HCT116 (cell line): ENCODE measurements around the gene ERBIN. TPM values are rescaled to one million over a fixed set of nuclear protein-coding genes. Genes with fewer than 3 reads are reported as not detected.

Source experiments
- ATAC-seq: fragments of 200-7000 bp; cut with Tn5 transposase; 2 replicates; pipeline ENCODE4 v1.9.1; 2020; ENCODE audit warnings: mild to moderate bottlenecking, moderate library complexity
- BruUV-seq: library from RNA; stranded (reverse); fragments of 400-500 nt; replicated peaks from 2 replicates; lab custom pipeline; 2021; lab: Mats Ljungman, UMichigan
- CTCF ChIA-PET: fragments of 300-600 bp; sonication (Branson Sonifier 250); formaldehyde crosslinking; loops from one replicate; lab custom pipeline; 2021; ENCODE audit warnings: antibody characterized with exemption; lab: Charles Lee
- POLR2A ChIA-PET: fragments of 300-600, 350-600 bp; sonication (Branson Sonifier 250); formaldehyde crosslinking; loops from one replicate; lab custom pipeline; 2021; ENCODE audit warnings: antibody characterized with exemption; lab: Charles Lee
- RAD21 ChIA-PET, 2 experiments: fragments of 300-600 bp; sonication (Branson Sonifier 250); formaldehyde crosslinking; loops; one replicate each; lab custom pipeline; 2023; ENCODE audit warnings: low total read pairs in 2 of 2; ENCODE audit not compliant: uncharacterized antibody in 2 of 2, unreplicated experiment in 2 of 2, low non-redundant PET in 1 of 2; lab: Charles Lee
- DNase-seq: peaks from one replicate; pipeline ENCODE4 v3.0.0-alpha.2; 2010; ENCODE audit warnings: low read depth, low spot score
- H2AFZ ChIP-seq: fragments of 200-600 bp; shearing (Covaris generic), sonication (generic); 2 replicates; pipeline ENCODE4 v1.6.1; 2017; ENCODE audit warnings: low read depth, mixed run types, mixed read lengths, antibody characterized with exemption, low read length; ENCODE audit not compliant: poor library complexity, severe bottlenecking
- H3K27ac ChIP-seq: 2 replicates; pipeline ENCODE4 v1.5.1; 2012; ENCODE audit warnings: low read depth, low read length
- H3K27me3 ChIP-seq: fragments of 200-600 bp; sonication (generic); 2 replicates; pipeline ENCODE4 v1.6.1; 2016; ENCODE audit warnings: mixed run types, low read length, mixed read lengths; ENCODE audit not compliant: insufficient read depth
- H3K36me3 ChIP-seq, 2 experiments: fragments of 200-500 bp in 1 of 2; fragments of 200-600 bp in 1 of 2; sonication (Bioruptor generic) in 1 of 2; sonication (generic) in 1 of 2; 2 replicates each; pipeline versions ENCODE4 v1.5.1 to v1.6.1; 2014 to 2016; ENCODE audit warnings: low read length in 2 of 2, inconsistent platforms in 1 of 2, mixed read lengths in 1 of 2, mixed run types in 1 of 2; ENCODE audit not compliant: insufficient read depth in 2 of 2, control insufficient read depth in 1 of 2
- H3K4me1 ChIP-seq, 2 experiments: fragments of 200-600 bp in 1 of 2; sonication (generic) in 1 of 2; 2 replicates each; pipeline versions ENCODE4 v1.5.1 to v1.6.1; 2012 to 2017; ENCODE audit warnings: low read length in 2 of 2, inconsistent platforms in 1 of 2, mild to moderate bottlenecking in 1 of 2, mixed read lengths in 1 of 2, mixed run types in 1 of 2, moderate library complexity in 1 of 2; ENCODE audit not compliant: insufficient read depth in 2 of 2, control insufficient read depth in 1 of 2
- H3K4me2 ChIP-seq: fragments of 200-600 bp; sonication (generic); 2 replicates; pipeline ENCODE4 v1.6.1; 2017; ENCODE audit warnings: mixed run types, low read length, mixed read lengths
- H3K4me3 ChIP-seq, 2 experiments: fragments of 200-600 bp in 1 of 2; sonication (generic) in 1 of 2; replicated peaks in 1 of 2; 2 replicates each; pipeline ENCODE4 v1.5.1; 2011 to 2016; ENCODE audit warnings: low read length in 2 of 2, control low read depth in 1 of 2, low read depth in 1 of 2, mild to moderate bottlenecking in 1 of 2, mixed read lengths in 1 of 2, mixed run types in 1 of 2
- H3K79me2 ChIP-seq: fragments of 200-600 bp; sonication (generic); 2 replicates; pipeline ENCODE4 v1.6.1; 2017; ENCODE audit warnings: mild to moderate bottlenecking, mixed run types, low read length, moderate library complexity, mixed read lengths; ENCODE audit not compliant: insufficient read depth
- H3K9ac ChIP-seq: fragments of 200-600 bp; sonication (generic); 2 replicates; pipeline ENCODE4 v1.6.1; 2016; ENCODE audit warnings: low read length, mixed read lengths
- H3K9me2 ChIP-seq: fragments of 200-600 bp; sonication (generic), shearing (Covaris generic); 2 replicates; pipeline ENCODE4 v1.6.1; 2017; ENCODE audit warnings: mixed run types, mild to moderate bottlenecking, moderate library complexity; ENCODE audit not compliant: insufficient read depth
- H3K9me3 ChIP-seq, 2 experiments: fragments of 200-500 bp in 1 of 2; fragments of 200-600 bp in 1 of 2; sonication (Bioruptor generic) in 1 of 2; sonication (generic) in 1 of 2; 2 replicates each; pipeline ENCODE4 v1.6.1; 2014 to 2017; ENCODE audit warnings: low read length in 2 of 2, mixed read lengths in 2 of 2, inconsistent platforms in 1 of 2, low read depth in 1 of 2, mild to moderate bottlenecking in 1 of 2, mixed run types in 1 of 2, moderate library complexity in 1 of 2; ENCODE audit not compliant: control insufficient read depth in 1 of 2, insufficient read depth in 1 of 2
- H4K20me1 ChIP-seq: fragments of 200-600 bp; sonication (generic), shearing (Covaris generic); 2 replicates; pipeline ENCODE4 v1.6.1; 2017; ENCODE audit warnings: mixed run types, mild to moderate bottlenecking, moderate library complexity; ENCODE audit not compliant: insufficient read depth
- ATF3 ChIP-seq: IDR thresholded peaks from 2 replicates; pipeline ENCODE4 v1.6.1; 2012
- CEBPB ChIP-seq: IDR thresholded peaks from 2 replicates; pipeline ENCODE4 v1.6.1; 2012; ENCODE audit warnings: low read depth
- EGR1 ChIP-seq: IDR thresholded peaks from 2 replicates; pipeline ENCODE4 v1.6.1; 2012; ENCODE audit warnings: low read depth
- JUND ChIP-seq: IDR thresholded peaks from 2 replicates; pipeline ENCODE4 v1.6.1; 2012
- POLR2A ChIP-seq: IDR thresholded peaks from 2 replicates; pipeline ENCODE4 v1.7.0; 2011; ENCODE audit warnings: borderline replicate concordance; ENCODE audit not compliant: insufficient read depth, insufficient read length; ENCODE audit errors: extremely low read depth
- POLR2AphosphoS5 ChIP-seq: IDR thresholded peaks from 2 replicates; pipeline ENCODE4 v1.6.1; 2011; ENCODE audit warnings: mild to moderate bottlenecking, low read depth, low read length, moderate library complexity
- RAD21 ChIP-seq: IDR thresholded peaks from 2 replicates; pipeline ENCODE4 v1.6.1; 2012; ENCODE audit warnings: low read depth, mild to moderate bottlenecking
- SIN3A ChIP-seq: IDR thresholded peaks from 2 replicates; pipeline ENCODE4 v1.6.1; 2012; ENCODE audit warnings: low read depth
- SP1 ChIP-seq: IDR thresholded peaks from 2 replicates; pipeline ENCODE4 v1.6.1; 2012; ENCODE audit warnings: low read depth
- TCF7L2 ChIP-seq: IDR thresholded peaks from 2 replicates; pipeline ENCODE4 v1.7.0; 2011; ENCODE audit warnings: borderline replicate concordance, inconsistent platforms; ENCODE audit not compliant: insufficient read depth, insufficient read length; ENCODE audit errors: extremely low read depth
- YY1 ChIP-seq: IDR thresholded peaks from 2 replicates; pipeline ENCODE4 v1.6.1; 2011; ENCODE audit warnings: low read length, low read depth, moderate library complexity, mild to moderate bottlenecking; ENCODE audit not compliant: insufficient replicate concordance; ENCODE audit errors: extremely low read depth
- intact Hi-C: fragments of 100-400 bp; cut with micrococcal nuclease; formaldehyde crosslinking; loops from 2 replicates; pipeline ENCODE4 v1.10.0; 2022
- total RNA-seq: library from RNA; stranded (reverse); gene quantifications from one replicate; pipeline ENCODE4 v1.2.1, GENCODE V29; 2021; ENCODE audit not compliant: unreplicated experiment
- TF ChIP-seq, protein P1 (sequence below): IDR thresholded peaks from 2 replicates; pipeline ENCODE4 v1.6.1; 2012; ENCODE audit warnings: low read depth
- TF ChIP-seq, protein P2 (sequence below): IDR thresholded peaks from 2 replicates; pipeline ENCODE4 v1.6.1; 2011; ENCODE audit warnings: mild to moderate bottlenecking, low read length, moderate library complexity; ENCODE audit not compliant: insufficient replicate concordance; ENCODE audit errors: extremely low read depth
- TF ChIP-seq, protein P3 (sequence below): IDR thresholded peaks from 2 replicates; pipeline ENCODE4 v1.6.1; 2012

ERBIN gene
- total RNA-seq, 1 experiment from 2014 or later = 57.4 TPM

- BruUV-seq = no TSS peak
- Histone ChIP-seq H3K4me2 (no peak overlapping the region), H3K79me2 (peaks cover 21% of the 10 kb centered on the region; the same call in 1 of the 2 replicates), H4K20me1 (no peaks in the 10 kb centered on the region), H2AFZ (no peak overlapping the region), H3K4me3 (no peak overlapping the region), H3K9me3 (no peaks in the 10 kb centered on the region), H3K9me2 (no peaks in the 10 kb centered on the region), H3K4me1 (no peaks in the 10 kb centered on the region), H3K27ac (no peak overlapping the region), H3K36me3 (no peaks in the 10 kb centered on the region), H3K9ac (no peak overlapping the region), H3K27me3 (no peaks in the 10 kb centered on the region)
- ATAC-seq (no peak), DNase-seq (no peak)
- ChIA-PET RAD21 (no interaction called here), CTCF (no interaction called here), POLR2A (no interaction called here)
- intact Hi-C loops = no loop called here
- TF ChIP-seq YY1 (no peak), RAD21 (no peak), EGR1 (no peak), POLR2AphosphoS5 (no peak), POLR2A (no peak), SIN3A (no peak), CEBPB (no peak), TCF7L2 (no peak), JUND (no peak), ATF3 (no peak), SP1 (no peak)
- TF ChIP-seq, protein P1, sequence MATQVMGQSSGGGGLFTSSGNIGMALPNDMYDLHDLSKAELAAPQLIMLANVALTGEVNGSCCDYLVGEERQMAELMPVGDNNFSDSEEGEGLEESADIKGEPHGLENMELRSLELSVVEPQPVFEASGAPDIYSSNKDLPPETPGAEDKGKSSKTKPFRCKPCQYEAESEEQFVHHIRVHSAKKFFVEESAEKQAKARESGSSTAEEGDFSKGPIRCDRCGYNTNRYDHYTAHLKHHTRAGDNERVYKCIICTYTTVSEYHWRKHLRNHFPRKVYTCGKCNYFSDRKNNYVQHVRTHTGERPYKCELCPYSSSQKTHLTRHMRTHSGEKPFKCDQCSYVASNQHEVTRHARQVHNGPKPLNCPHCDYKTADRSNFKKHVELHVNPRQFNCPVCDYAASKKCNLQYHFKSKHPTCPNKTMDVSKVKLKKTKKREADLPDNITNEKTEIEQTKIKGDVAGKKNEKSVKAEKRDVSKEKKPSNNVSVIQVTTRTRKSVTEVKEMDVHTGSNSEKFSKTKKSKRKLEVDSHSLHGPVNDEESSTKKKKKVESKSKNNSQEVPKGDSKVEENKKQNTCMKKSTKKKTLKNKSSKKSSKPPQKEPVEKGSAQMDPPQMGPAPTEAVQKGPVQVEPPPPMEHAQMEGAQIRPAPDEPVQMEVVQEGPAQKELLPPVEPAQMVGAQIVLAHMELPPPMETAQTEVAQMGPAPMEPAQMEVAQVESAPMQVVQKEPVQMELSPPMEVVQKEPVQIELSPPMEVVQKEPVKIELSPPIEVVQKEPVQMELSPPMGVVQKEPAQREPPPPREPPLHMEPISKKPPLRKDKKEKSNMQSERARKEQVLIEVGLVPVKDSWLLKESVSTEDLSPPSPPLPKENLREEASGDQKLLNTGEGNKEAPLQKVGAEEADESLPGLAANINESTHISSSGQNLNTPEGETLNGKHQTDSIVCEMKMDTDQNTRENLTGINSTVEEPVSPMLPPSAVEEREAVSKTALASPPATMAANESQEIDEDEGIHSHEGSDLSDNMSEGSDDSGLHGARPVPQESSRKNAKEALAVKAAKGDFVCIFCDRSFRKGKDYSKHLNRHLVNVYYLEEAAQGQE = no peak
- TF ChIP-seq, protein P2, sequence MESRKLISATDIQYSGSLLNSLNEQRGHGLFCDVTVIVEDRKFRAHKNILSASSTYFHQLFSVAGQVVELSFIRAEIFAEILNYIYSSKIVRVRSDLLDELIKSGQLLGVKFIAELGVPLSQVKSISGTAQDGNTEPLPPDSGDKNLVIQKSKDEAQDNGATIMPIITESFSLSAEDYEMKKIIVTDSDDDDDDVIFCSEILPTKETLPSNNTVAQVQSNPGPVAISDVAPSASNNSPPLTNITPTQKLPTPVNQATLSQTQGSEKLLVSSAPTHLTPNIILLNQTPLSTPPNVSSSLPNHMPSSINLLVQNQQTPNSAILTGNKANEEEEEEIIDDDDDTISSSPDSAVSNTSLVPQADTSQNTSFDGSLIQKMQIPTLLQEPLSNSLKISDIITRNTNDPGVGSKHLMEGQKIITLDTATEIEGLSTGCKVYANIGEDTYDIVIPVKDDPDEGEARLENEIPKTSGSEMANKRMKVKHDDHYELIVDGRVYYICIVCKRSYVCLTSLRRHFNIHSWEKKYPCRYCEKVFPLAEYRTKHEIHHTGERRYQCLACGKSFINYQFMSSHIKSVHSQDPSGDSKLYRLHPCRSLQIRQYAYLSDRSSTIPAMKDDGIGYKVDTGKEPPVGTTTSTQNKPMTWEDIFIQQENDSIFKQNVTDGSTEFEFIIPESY = no peak
- TF ChIP-seq, protein P3, sequence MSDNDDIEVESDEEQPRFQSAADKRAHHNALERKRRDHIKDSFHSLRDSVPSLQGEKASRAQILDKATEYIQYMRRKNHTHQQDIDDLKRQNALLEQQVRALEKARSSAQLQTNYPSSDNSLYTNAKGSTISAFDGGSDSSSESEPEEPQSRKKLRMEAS = no peak
Observed at GRCh38 chr5:66066826-66067225, 140.5 kb downstream of the ERBIN start.
